Fibroblast of peridontal ligament (primary cell): ENCODE results near the gene C6orf15.
A peak's percentile ranks its signal among the peaks of the same experiment; 100 is the strongest.

Experiments used
- DNase-seq: peaks from one replicate; pipeline ENCODE4 v3.0.0-alpha.2; 2010; ENCODE audit errors: extremely low read depth

C6orf15 gene

GRCh38 chr6:31112478-31112877 is at the start of gene C6orf15:
Gene C6orf15 (minus strand): TSS chr6:31112575. CDS start chr6:31112555, 20 bp downstream.
- DNase-seq = no peak

- DNase-seq = no peak
Measured at GRCh38 chr6:31161216-31162126, 49.1 kb upstream of the C6orf15 start.

- no peak for DNase-seq
Measured at GRCh38 chr6:31158863-31159855, 46.8 kb upstream of the C6orf15 start.

- DNase-seq = peak; percentile 99
Measured at GRCh38 chr6:31158140-31158862, 45.9 kb upstream of the C6orf15 start, which contains the start of gene TCF19. Gene TCF19 (plus strand): TSS chr6:31158589. CDS start chr6:31159470, 881 bp downstream.

GRCh38 chr6:31157513-31158139 is 45.3 kb upstream of the C6orf15 start, which contains the start of gene CCHCR1:
Gene CCHCR1 (minus strand): TSS chr6:31157802. CDS start chr6:31157600, 202 bp downstream.
- DNase-seq = no peak

GRCh38 chr6:31156641-31157040 is 44.3 kb upstream of the C6orf15 start:
- no peak for DNase-seq

GRCh38 chr6:31154436-31154835 is 42.1 kb upstream of the C6orf15 start:
- DNase-seq = no peak

- no peak for DNase-seq
Measured at GRCh38 chr6:31152781-31153180, 40.4 kb upstream of the C6orf15 start.

GRCh38 chr6:31149827-31150447 is 37.6 kb upstream of the C6orf15 start:
- DNase-seq = no peak

GRCh38 chr6:31145386-31145785 is 33.0 kb upstream of the C6orf15 start:
- DNase-seq = no peak

- DNase-seq = no peak
Measured at GRCh38 chr6:31144970-31145340, 32.6 kb upstream of the C6orf15 start.

- DNase-seq = no peak
Measured at GRCh38 chr6:31144296-31144969, 32.1 kb upstream of the C6orf15 start.

GRCh38 chr6:31143148-31143547 is 30.8 kb upstream of the C6orf15 start:
- peak; percentile 16 for DNase-seq

- no peak for DNase-seq
Measured at GRCh38 chr6:31142361-31142761, 30.0 kb upstream of the C6orf15 start.

GRCh38 chr6:31140643-31141042 is 28.3 kb upstream of the C6orf15 start:
- no peak for DNase-seq

GRCh38 chr6:31139599-31139998 is 27.2 kb upstream of the C6orf15 start:
- no peak for DNase-seq

- no peak for DNase-seq
Measured at GRCh38 chr6:31138982-31139381, 26.6 kb upstream of the C6orf15 start, which contains the start of gene PSORS1C2. Gene PSORS1C2 (minus strand): TSS chr6:31139066. CDS start chr6:31139026, 40 bp downstream.

GRCh38 chr6:31135710-31136109 is 23.3 kb upstream of the C6orf15 start:
- no peak for DNase-seq

GRCh38 chr6:31132806-31133205 is 20.4 kb upstream of the C6orf15 start:
- no peak for DNase-seq

GRCh38 chr6:31131595-31131994 is 19.2 kb upstream of the C6orf15 start:
- DNase-seq = no peak
